GM10248 (cell line): Measurements from ENCODE around the gene FLG2.
"Not testable (repeated sequence)": the region's sequence is repeated elsewhere in the genome, so short reads cannot be mapped to it uniquely, and the experiment has no call there.

Experiments used
- CTCF ChIA-PET: fragments of 300-600 bp; sonication (Branson Sonifier 250); formaldehyde crosslinking; extraction: SDS; loops from one replicate; lab custom pipeline; 2021; ENCODE audit warnings: antibody characterized with exemption; lab: Yijun Ruan, JAX
- POLR2A ChIA-PET: fragments of 350-650 bp; sonication (Branson Sonifier 250); formaldehyde crosslinking; extraction: SDS; loops from one replicate; lab custom pipeline; 2020; ENCODE audit warnings: antibody characterized with exemption; lab: Yijun Ruan, JAX
- DNase-seq: peaks from one replicate; pipeline ENCODE4 v3.0.0; 2012; ENCODE audit errors: extremely low spot score
- TF ChIP-seq, protein P1 (sequence below): IDR thresholded peaks from 2 replicates; pipeline ENCODE4 v1.5.1; 2012; ENCODE audit warnings: mild to moderate bottlenecking, low read depth; ENCODE audit errors: extremely low read depth, missing control alignments, control extremely low read depth

Gene FLG2

DNA sequence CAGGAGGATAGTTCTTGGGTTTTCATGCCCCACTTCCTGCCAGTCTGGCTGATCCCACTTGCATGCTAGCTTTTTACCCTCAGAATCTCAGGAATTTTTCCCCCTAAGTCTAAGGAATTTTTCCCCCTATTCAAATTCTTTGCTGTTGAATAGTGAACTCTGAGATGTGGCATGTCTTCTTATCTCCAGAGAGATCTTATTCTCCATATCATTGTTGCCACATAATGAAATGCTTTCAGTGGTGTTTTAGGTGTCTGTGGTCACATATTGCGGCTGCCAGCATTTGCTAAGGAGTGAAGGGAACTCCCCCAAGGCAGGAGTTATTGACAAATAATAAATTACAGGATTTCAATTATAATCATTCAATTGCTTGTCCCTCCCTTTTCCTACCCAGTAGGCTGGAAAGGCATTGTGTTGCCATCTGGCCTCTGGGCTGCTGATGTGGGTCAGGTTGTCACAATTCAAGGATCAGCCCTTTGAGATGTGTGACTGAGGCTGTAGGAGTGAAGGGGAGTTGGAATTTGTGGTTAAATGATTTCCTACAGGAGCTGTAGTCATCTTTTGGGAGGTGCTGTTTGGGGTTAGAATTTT is 30.9 kb downstream of the FLG2 start:
- POLR2A ChIA-PET, result no interaction called here
- TF ChIP-seq, protein P1, sequence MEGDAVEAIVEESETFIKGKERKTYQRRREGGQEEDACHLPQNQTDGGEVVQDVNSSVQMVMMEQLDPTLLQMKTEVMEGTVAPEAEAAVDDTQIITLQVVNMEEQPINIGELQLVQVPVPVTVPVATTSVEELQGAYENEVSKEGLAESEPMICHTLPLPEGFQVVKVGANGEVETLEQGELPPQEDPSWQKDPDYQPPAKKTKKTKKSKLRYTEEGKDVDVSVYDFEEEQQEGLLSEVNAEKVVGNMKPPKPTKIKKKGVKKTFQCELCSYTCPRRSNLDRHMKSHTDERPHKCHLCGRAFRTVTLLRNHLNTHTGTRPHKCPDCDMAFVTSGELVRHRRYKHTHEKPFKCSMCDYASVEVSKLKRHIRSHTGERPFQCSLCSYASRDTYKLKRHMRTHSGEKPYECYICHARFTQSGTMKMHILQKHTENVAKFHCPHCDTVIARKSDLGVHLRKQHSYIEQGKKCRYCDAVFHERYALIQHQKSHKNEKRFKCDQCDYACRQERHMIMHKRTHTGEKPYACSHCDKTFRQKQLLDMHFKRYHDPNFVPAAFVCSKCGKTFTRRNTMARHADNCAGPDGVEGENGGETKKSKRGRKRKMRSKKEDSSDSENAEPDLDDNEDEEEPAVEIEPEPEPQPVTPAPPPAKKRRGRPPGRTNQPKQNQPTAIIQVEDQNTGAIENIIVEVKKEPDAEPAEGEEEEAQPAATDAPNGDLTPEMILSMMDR, result no peak
- DNase-seq, result no peak
- CTCF ChIA-PET, result no interaction called here

DNA sequence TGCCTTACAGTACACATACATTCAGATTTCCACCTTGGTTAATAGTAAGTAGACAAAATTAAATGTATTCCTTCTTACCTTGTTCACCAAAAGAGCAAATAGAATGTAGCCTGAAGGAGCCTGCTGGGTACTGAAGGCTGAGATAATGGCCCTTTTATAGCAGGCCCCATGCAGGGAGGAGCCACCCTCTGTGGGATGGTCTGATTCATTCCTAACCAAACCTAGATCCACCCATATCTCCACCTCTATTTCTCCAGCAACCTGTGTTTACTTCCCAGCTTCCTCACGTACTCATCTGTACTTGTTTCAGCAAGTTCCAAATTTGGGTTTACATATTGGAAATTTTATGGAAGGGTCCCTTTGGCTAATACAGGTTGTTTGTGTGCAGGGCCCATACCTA is 34.7 kb downstream of the FLG2 start, which contains the start of gene FLG:
Gene FLG, minus strand, starts transcription at position 129 of the 400 bp plus-strand sequence. CDS start 9,783 bp downstream, outside the sequence.
- no peak for DNase-seq
- ChIA-PET POLR2A (no interaction called here), CTCF (interaction anchor here (1.0 kb wide), 1 partner anchor 22 kb away, joined by 3 read pairs; no protein-coding TSS in a partner anchor)
- TF ChIP-seq, protein P1, result no peak

DNA sequence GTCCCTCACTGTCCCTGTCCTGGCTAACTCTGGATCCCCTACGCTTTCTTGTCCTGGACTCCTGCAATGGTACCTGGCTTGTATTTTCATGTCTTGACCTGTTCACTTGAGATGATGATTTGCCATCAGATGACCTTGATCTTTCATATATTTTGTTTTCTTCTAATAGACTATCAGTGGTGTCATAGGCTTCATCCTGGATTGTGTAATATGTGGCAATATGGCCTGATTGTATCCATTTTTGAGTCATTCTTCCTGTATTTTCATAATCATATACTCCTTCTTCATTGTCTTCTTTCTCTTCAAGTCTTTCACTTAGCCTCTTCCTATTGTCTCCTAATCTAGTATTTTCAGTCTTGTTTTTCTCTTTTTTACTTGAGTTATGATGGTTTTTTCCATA is 45.8 kb downstream of the FLG2 start:
- TF ChIP-seq, protein P1, result no peak
- DNase-seq, result no peak
- CTCF ChIA-PET, result no interaction called here
- POLR2A ChIA-PET, result no interaction called here

DNA sequence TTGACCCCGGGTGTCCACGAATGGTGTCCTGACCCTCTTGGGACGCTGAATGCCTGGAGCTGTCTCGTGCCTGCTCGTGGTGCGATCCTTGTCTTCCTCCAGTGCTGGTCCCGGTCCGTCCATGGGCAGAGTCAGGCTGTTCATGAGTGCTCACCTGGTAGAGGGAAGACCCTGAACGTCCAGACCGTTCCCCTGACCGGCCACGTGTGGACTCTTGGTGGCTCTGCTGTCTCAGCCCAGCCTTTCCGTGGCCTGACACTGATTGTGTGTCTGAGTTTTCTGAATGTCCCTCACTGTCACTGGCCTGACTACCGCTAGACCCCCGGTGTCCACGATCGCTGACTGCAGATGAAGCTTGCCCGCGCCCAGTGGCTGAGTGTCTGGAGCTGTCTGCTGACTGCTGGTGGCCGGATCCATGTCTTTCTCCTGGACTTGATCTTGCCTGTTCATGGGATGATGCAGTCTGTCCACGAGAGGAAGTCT is 46.4 kb downstream of the FLG2 start:
- ChIA-PET POLR2A (no interaction called here), CTCF (no interaction called here)
- TF ChIP-seq, protein P1, result no peak

DNA sequence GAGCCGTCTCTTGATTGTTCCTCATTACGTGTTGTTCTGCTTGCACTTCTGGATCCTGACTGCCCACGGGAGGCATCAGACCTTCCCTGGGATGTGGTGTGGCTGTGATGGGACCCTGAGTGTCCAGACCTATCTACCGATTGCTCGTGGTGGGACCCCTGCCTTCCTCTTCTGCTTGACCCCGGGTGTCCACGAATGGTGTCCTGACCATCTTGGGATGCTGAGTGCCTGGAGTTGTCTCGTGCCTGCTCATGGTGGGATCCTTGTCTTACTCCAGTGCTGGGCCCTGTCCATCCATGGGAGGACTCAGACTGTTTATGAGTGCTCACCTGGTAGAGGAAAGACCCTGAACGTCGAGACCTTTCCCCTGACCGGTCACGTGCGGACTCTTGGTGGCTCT is 47.6 kb downstream of the FLG2 start:
- CTCF ChIA-PET, POLR2A ChIA-PET, DNase-seq: not testable (repeated sequence)

More for the DNA sequence above, 46.4 kb downstream of the FLG2 start:
- no peak for DNase-seq

DNA sequence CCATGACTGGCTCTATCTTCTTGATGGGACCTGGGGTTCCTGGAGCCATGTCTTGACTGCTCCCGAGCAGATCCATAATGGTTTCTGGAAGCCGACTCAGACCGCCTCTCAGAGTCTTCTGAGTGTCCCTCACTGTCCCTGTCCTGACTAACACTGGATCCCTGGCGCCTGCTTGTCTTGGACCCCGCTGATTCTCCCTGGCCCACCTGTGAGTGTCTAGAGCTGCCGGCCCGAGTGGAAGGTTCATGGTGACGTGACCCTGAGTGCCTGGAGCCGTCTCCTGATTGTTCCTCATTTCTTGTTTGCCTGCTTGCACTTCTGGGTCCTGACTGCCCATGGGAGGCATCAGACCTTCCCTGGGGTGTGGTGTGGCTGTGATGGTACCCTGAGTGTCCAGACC is 49.9 kb downstream of the FLG2 start:
- TF ChIP-seq, protein P1, result no peak
- ChIA-PET POLR2A (no interaction called here), CTCF (no interaction called here)
- DNase-seq, result no peak

DNA sequence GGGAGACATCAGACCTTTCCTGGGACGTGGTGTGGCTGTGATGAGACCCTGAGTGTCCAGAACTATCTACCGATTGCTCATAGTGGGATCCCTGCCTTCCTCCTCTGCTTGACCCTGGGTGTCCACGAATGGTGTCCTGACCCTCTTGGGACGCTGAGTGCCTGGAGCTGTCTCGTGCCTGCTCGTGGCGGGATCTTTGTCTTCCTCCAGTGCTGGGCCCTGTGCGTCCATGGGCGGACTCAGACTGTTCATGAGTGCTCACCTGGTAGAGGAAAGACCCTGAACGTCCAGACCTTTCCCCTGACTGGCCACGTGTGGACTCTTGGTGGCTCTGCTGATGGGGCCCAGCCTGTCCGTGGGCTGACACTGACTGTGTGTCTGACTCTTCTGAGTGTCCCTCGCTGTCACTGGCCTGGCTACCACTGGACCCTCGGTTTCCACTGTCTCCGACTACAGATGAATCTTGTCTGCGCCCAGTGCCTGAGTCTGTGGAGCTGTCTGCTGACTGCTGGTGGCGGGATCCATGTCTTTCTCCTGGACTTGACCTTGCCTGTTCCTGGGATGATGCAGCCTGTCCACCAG is 50.4 kb downstream of the FLG2 start:
- DNase-seq, POLR2A ChIA-PET, CTCF ChIA-PET: not testable (repeated sequence)

DNA sequence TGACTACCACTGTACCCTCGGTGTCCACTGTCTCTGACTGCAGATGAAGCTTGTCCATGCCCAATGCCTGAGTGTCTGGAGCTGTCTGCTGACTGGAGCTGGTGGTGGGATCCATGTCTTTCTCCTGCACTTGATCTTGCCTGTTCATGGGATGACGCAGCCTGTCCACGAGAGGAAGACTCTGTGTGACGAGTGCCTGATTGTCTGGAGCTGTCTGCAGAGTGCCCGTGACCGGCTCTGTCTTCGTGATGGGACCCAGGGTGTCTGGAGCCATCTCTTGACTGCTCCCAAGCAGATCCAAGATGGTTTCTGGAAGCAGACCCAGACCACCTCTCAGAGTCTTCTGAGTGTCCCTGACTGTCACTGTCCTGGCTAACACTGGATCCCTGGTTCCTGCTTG is 51.0 kb downstream of the FLG2 start:
- CTCF ChIA-PET, DNase-seq, POLR2A ChIA-PET: not testable (repeated sequence)

DNA sequence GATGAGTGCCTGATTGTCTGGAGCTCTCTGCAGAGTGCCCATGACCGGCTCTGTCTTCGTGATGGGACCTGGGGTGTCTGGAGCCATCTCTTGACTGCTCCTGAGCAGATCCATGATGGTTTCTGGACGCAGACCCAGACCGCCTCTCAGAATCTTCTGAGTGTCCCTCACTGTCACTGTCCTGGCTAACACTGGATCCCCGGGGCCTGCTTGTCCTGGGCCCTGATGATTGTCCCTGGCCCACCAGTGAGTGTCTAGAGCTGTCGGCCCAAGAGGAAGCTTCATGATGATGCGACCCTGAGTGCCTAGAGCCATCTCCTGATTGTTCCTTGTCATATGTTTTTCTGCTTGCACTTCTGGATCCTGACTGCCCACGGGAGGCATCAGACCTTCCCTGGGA is 51.8 kb downstream of the FLG2 start:
- CTCF ChIA-PET, POLR2A ChIA-PET, DNase-seq: not testable (repeated sequence)

DNA sequence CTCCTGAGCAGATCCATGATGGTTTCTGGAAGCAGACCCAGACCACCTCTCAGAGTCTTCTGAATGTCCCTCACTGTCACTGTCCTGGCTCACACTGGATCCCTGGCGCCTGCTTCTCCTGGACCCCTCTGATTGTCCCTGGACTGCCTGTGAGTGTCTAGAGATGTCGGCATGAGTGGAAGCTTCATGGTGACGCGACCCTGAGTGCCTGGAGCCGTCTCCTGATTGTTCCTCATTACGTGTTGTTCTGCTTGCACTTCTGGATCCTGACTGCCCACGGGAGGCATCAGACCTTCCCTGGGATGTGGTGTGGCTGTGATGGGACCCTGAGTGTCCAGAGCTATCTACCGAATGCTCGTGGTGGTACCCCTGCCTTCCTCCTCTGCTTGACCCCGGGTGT is 53.7 kb downstream of the FLG2 start:
- DNase-seq, POLR2A ChIA-PET, CTCF ChIA-PET: not testable (repeated sequence)

DNA sequence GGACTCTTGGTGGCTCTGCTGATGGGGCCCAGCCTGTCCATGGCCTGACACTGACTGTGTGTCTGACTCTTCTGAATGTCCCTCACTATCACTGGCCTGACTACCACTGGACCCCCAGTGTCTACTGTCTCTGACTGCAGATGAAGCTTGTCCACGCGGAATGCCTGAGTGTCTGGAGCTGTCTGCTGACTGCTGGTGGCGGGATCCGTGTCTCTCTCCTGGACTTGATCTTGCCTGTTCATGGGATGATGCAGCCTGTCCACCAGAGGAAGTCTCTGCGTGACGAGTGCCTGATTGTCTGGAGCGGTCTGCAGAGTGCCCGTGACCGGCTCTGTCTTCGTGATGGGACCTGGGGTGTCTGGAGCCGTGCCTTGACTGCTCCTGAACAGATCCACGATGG is 55.0 kb downstream of the FLG2 start:
- POLR2A ChIA-PET, CTCF ChIA-PET, DNase-seq: not testable (repeated sequence)

DNA sequence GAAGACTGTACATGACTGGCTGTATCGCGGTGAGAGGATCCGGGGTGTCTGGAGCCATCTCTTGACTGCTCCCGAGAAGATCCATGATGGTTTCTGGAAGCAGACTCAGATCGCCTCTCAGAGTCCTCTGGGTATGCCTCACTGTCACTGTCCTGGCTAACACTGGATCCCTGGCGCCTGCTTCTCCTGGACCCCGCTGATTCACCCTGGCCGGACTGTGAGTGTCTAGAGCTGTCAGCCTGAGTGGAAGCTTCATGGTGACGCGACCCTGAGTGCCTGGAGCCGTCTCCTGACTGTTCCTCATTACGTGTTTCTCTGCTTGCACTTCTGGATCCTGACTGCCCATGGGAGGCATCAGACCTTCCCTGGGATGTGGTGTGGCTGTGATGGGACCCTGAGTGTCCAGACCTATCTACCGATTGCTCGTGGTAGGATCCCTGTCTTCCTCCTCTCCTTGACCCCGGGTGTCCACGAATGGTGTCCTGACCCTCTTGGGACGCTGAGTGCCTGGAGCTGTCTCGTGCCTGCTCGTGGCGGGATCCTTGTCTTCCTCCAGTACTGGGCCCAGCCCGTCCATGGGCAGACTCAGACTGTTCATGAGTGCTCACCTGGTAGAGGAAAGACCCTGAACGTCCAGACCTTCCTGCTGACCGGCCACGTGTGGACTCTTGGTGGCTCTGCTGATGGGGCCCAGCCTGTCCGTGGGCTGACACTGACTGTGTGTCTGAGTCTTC is 56.5 kb downstream of the FLG2 start:
- CTCF ChIA-PET, DNase-seq, POLR2A ChIA-PET: not testable (repeated sequence)
